PFSK-1 (cell line): ENCODE measurements around the gene DDB1.

Source experiments
- REST ChIP-seq, 2 experiments: IDR thresholded peaks; 2 replicates each; pipeline versions ENCODE4 v1.6.1 to v1.8.0; 2011 to 2012; ENCODE audit warnings: low read depth in 2 of 2, low read length in 2 of 2, control low read depth in 1 of 2, inconsistent platforms in 1 of 2, mild to moderate bottlenecking in 1 of 2, moderate library complexity in 1 of 2; ENCODE audit not compliant: insufficient read depth in 1 of 2
- TAF1 ChIP-seq: IDR thresholded peaks from 2 replicates; pipeline ENCODE4 v1.6.1; 2012; ENCODE audit warnings: low read length, control low read depth, borderline replicate concordance; ENCODE audit not compliant: insufficient read depth

- TF ChIP-seq TAF1: no peak
- no peak for TF ChIP-seq REST (IDR thresholded peaks at IDR 0.05; ENCODE audit: insufficient read depth in 1 of 2, low read depth in 2 of 2, low read length in 2 of 2)
Observed at GRCh38 chr11:61287338-61287977, 45.4 kb downstream of the DDB1 start.
